Dendritic cell treated with granulocyte-macrophage colony-stimulating factor and Interleukin-4, amounts not matched to agents 40 ng/mL and 50 ng/mL, for 4 days (primary cell): Measurements from ENCODE around the gene INAFM1.
A peak's percentile ranks its signal among the peaks of the same experiment; 100 is the strongest.
"Not testable (repeated sequence)": the region's sequence is repeated elsewhere in the genome, so short reads cannot be mapped to it uniquely, and the experiment has no call there.

Source experiments
- H3K27ac Mint-ChIP-seq: one replicate; pipeline ENCODE4 v1.8.0; 2022; ENCODE audit warnings: mild to moderate bottlenecking, mixed read lengths
- H3K27me3 Mint-ChIP-seq: one replicate; pipeline ENCODE4 v1.8.0; 2022; ENCODE audit warnings: mild to moderate bottlenecking, mixed read lengths
- H3K36me3 Mint-ChIP-seq: one replicate; pipeline ENCODE4 v1.8.0; 2022; ENCODE audit warnings: low read depth, mixed read lengths
- H3K4me1 Mint-ChIP-seq: one replicate; pipeline ENCODE4 v1.8.0; 2022; ENCODE audit warnings: low read depth, mixed read lengths
- H3K4me3 Mint-ChIP-seq: one replicate; pipeline ENCODE4 v1.8.0; 2022; ENCODE audit warnings: mild to moderate bottlenecking, moderate library complexity, mixed read lengths
- H3K9me3 Mint-ChIP-seq: one replicate; pipeline ENCODE4 v1.8.0; 2022; ENCODE audit warnings: mixed read lengths
- intact Hi-C: fragments of 100-400 bp; cut with micrococcal nuclease; formaldehyde crosslinking; loops from one replicate; pipeline ENCODE4 v1.15.0; 2022

Gene INAFM1

DNA sequence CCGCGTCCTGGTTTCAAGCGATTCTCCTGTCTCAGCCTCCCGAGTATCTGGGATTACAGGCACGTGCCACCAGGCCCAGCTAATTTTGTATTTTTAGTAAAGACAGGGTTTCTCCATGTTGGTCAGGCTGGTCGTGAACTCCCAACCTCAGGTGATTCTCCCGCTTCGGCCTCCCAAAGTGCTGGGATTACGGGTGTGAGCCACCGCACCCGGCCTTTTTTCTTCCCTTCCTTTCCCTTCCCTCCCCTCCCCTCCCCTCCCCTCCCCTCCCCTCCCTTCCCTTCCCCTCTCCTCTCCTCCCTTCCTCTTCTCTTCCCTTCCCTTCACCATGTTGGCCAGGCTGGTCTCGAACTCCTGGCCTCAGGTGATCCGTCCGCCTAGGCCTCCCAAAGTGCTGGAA is 26.2 kb downstream of the INAFM1 start:
- intact Hi-C loops, H3K9me3 Mint-ChIP-seq, H3K4me3 Mint-ChIP-seq, H3K36me3 Mint-ChIP-seq: not testable (repeated sequence)
- H3K27ac Mint-ChIP-seq: peak overlapping the region; percentile 47
- peaks cover 21% of the 10 kb centered on the region for H3K27me3 Mint-ChIP-seq
- peaks cover 36% of the 10 kb centered on the region for H3K4me1 Mint-ChIP-seq

DNA sequence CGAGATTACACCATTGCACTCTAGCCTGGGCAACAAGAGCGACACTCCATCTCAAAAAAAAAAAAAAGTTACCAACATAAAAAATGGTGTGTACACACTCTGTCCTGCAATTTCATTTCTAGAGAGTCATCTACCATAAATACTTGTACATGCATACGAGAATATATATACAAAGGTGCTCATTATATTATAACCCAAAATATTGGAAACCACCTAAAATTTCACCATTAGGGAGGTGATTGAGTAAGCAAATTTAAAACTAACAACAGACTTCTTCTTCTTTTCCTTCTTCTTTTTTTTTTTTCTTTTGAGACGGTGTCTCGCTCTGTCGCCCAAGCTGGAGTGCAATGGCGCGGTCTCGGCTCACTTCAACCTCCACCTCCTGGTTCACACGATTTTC is 27.6 kb downstream of the INAFM1 start:
- intact Hi-C loops: no loop called here
- Mint-ChIP-seq H3K9me3 (no peaks in the 10 kb centered on the region), H3K4me1 (peaks cover 36% of the 10 kb centered on the region), H3K4me3 (no peak overlapping the region), H3K27ac (no peak overlapping the region), H3K36me3 (no peaks in the 10 kb centered on the region), H3K27me3 (peaks cover 18% of the 10 kb centered on the region)

GRCh38 chr19:47303966-47304365 is 29.3 kb downstream of the INAFM1 start:
- H3K27me3 Mint-ChIP-seq: peaks cover 18% of the 10 kb centered on the region
- intact Hi-C loops: no loop called here
- H3K27ac Mint-ChIP-seq: no peak overlapping the region
- no peak overlapping the region for H3K4me3 Mint-ChIP-seq
- peaks cover 42% of the 10 kb centered on the region for H3K4me1 Mint-ChIP-seq
- H3K9me3 Mint-ChIP-seq: no peaks in the 10 kb centered on the region
- no peaks in the 10 kb centered on the region for H3K36me3 Mint-ChIP-seq

GRCh38 chr19:47305309-47305751 is 30.6 kb downstream of the INAFM1 start:
- intact Hi-C loops: loop anchor here (5.0 kb wide), 1 partner anchor 42 kb away; the partner anchor contains the start of gene DHX34
- peaks cover 56% of the 10 kb centered on the region for H3K4me1 Mint-ChIP-seq

DNA sequence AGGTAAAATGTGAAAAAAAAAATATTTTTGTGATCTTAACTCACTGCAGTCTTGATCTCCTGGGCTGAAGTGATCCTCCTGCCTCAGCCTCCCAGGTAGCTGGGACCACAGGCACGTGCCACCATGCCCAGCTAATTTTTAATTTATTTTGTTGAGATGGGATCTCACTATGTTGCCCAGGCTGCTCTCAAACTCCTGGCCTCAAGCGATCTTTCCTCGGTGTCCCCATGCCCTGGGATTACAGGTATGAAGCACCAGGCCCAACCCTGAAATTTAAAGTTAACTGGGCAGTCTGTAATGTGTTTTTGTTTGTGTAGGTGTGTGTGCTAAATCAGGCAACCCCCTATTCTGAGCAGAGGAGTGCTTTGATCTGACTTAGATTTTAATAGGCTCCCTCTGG is 31.6 kb downstream of the INAFM1 start:
- Mint-ChIP-seq H3K27ac (peak overlapping the region; percentile 51), H3K36me3 (peaks cover 6% of the 10 kb centered on the region), H3K9me3 (no peaks in the 10 kb centered on the region), H3K4me3 (no peak overlapping the region), H3K4me1 (peaks cover 60% of the 10 kb centered on the region), H3K27me3 (peaks cover 13% of the 10 kb centered on the region)
- intact Hi-C loops: loop anchor here (5.0 kb wide), 1 partner anchor 41 kb away; the partner anchor contains the start of gene DHX34

More at GRCh38 chr19:47305309-47305751, 30.6 kb downstream of the INAFM1 start:
- no peaks in the 10 kb centered on the region for H3K9me3 Mint-ChIP-seq
- H3K27ac Mint-ChIP-seq: peak overlapping the region; percentile 51
- H3K27me3 Mint-ChIP-seq: peaks cover 18% of the 10 kb centered on the region
- peaks cover 6% of the 10 kb centered on the region for H3K36me3 Mint-ChIP-seq
- no peak overlapping the region for H3K4me3 Mint-ChIP-seq

GRCh38 chr19:47309038-47309437 is 34.4 kb downstream of the INAFM1 start:
- H3K4me1 Mint-ChIP-seq: peaks cover 68% of the 10 kb centered on the region
- peaks cover 21% of the 10 kb centered on the region for H3K36me3 Mint-ChIP-seq
- peaks cover 6% of the 10 kb centered on the region for H3K27me3 Mint-ChIP-seq
- no peaks in the 10 kb centered on the region for H3K9me3 Mint-ChIP-seq
- peak overlapping the region; percentile 87 for H3K27ac Mint-ChIP-seq
- intact Hi-C loops: loop anchor here (5.0 kb wide), 1 partner anchor 38 kb away; the partner anchor contains the start of gene DHX34
- H3K4me3 Mint-ChIP-seq: peak overlapping the region; percentile 89

- H3K4me3 Mint-ChIP-seq: peak within 1 kb of the TSS; percentile 89
- H3K27me3 Mint-ChIP-seq: peaks cover 2% of the 10 kb centered on the region
- peak within 1 kb of the TSS; percentile 87 for H3K27ac Mint-ChIP-seq
- H3K4me1 Mint-ChIP-seq: peaks cover 69% of the 10 kb centered on the region
- peaks cover 21% of the 10 kb centered on the region for H3K36me3 Mint-ChIP-seq
- no peaks in the 10 kb centered on the region for H3K9me3 Mint-ChIP-seq
- intact Hi-C loops: loop anchor here (5.0 kb wide), 1 partner anchor 38 kb away; the partner anchor contains the start of gene DHX34
Observed at GRCh38 chr19:47309608-47310007, 34.9 kb downstream of the INAFM1 start, which contains the start of gene C5AR1. C5AR1 (plus strand) TSS chr19:47309861; CDS start chr19:47309896, 35 bp downstream.

DNA sequence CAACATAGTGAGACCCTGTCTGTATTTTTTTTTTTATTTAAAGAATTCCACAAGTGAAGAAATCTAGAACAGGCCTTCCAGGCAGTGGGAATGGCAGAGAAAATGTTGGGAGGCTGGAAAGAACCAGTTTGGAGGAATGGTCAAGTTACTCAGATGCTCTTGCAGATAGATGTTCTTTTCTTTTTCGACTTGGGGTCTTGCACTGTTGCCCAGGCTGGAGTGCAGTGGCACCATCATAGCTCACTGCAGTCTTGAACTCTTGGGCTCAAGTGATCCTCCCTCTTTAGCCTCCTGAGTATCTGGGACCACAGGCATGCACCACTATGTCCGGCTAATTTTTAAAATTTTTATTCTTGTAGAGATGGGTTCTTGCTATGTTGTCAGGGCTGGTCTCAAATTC is 35.6 kb downstream of the INAFM1 start:
- Mint-ChIP-seq H3K27ac (peak overlapping the region; percentile 87), H3K27me3 (no peaks in the 10 kb centered on the region), H3K4me3 (peak overlapping the region; percentile 89), H3K4me1 (peaks cover 72% of the 10 kb centered on the region), H3K36me3 (peaks cover 27% of the 10 kb centered on the region), H3K9me3 (no peaks in the 10 kb centered on the region)
- intact Hi-C loops: no loop called here

- Mint-ChIP-seq H3K4me3 (peak overlapping the region; percentile 89), H3K27me3 (no peaks in the 10 kb centered on the region)
Observed at GRCh38 chr19:47310819-47311218, 36.1 kb downstream of the INAFM1 start.

GRCh38 chr19:47312366-47313006 is 37.8 kb downstream of the INAFM1 start:
- intact Hi-C loops: no loop called here
- no peaks in the 10 kb centered on the region for H3K27me3 Mint-ChIP-seq

More at GRCh38 chr19:47310819-47311218, 36.1 kb downstream of the INAFM1 start:
- H3K36me3 Mint-ChIP-seq: peaks cover 32% of the 10 kb centered on the region
- H3K9me3 Mint-ChIP-seq: no peaks in the 10 kb centered on the region
- intact Hi-C loops: no loop called here
- H3K4me1 Mint-ChIP-seq: peaks cover 74% of the 10 kb centered on the region
- peak overlapping the region; percentile 87 for H3K27ac Mint-ChIP-seq

DNA sequence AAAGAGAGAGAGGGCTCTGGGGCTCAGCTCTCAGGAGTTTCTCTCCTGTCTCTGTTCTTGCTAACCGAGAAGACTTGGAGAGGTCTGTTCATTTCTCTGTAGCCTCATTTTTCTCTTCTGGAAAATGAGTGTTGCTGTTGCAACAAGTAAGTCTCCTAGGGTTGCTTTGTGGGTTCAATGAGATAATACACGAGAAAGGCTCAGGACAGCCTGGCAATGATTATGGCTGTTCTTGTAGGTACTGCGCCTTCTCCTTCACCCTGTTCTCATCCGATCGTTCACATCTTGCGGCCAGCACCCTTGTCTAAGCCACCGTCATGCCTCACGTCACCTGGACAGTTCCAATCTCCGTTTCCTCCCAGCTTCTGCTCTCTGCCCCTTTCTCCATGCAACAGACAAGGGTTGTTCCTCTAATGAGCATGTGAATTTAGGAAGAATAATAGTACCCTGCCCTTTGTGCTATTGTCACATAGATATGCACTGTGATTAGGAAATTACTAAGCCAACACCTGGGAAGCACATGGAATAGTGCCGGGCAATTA is 39.1 kb downstream of the INAFM1 start:
- H3K4me3 Mint-ChIP-seq: no peak overlapping the region

More at GRCh38 chr19:47312366-47313006, 37.8 kb downstream of the INAFM1 start:
- Mint-ChIP-seq H3K4me3 (peak overlapping the region; percentile 32), H3K36me3 (peaks cover 46% of the 10 kb centered on the region), H3K9me3 (no peaks in the 10 kb centered on the region), H3K4me1 (peaks cover 75% of the 10 kb centered on the region), H3K27ac (peak overlapping the region; percentile 93)

DNA sequence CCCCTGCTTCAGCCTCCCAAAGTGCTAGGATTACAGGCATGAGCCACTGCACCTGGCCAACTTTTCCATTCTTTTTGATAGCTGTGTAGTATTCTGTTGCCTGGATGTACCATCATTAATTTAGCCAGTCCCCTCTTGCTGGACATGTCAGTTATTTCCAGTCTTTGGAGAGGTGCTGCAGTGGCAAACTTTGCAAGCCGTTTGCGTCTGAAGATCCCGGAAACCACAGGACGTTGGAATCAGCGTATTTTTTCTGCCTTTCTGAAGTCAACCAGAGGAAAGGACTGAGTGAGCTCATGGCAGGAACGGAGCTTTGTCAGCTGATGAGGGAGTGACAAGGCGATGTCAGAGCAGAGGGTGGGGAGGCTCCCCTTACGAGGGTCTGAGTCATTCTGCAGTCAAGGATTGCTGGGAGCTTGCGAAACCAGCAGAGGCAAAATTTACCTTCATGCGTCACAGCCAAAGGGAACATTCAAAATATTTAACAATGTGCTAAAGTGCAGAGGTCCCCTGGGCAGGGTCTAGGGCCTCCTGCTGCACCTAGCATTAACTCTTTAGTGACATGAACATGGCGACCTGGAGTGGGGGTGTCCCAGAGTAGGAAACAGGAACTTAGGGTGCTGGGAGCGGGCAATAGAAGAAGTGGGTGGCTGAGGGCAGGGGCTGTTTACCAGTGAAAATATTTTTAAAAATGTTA is 40.6 kb downstream of the INAFM1 start:
- intact Hi-C loops: loop anchor here (1.0 to 2.0 kb wide), 2 partner anchors 9 to 16 kb away; no protein-coding TSS in a partner anchor
- no peaks in the 10 kb centered on the region for H3K27me3 Mint-ChIP-seq
- peak overlapping the region; percentile 72 for H3K4me3 Mint-ChIP-seq
- peak overlapping the region; percentile 93 for H3K27ac Mint-ChIP-seq
- no peaks in the 10 kb centered on the region for H3K9me3 Mint-ChIP-seq
- peaks cover 74% of the 10 kb centered on the region for H3K4me1 Mint-ChIP-seq
- peaks cover 65% of the 10 kb centered on the region for H3K36me3 Mint-ChIP-seq

More for the DNA sequence above, 39.1 kb downstream of the INAFM1 start:
- intact Hi-C loops: loop anchor here (2.0 kb wide), 1 partner anchor 17 kb away; no protein-coding TSS in a partner anchor
- Mint-ChIP-seq H3K36me3 (peaks cover 56% of the 10 kb centered on the region), H3K4me1 (peaks cover 79% of the 10 kb centered on the region), H3K9me3 (no peaks in the 10 kb centered on the region), H3K27ac (peak overlapping the region; percentile 93), H3K27me3 (no peaks in the 10 kb centered on the region)

DNA sequence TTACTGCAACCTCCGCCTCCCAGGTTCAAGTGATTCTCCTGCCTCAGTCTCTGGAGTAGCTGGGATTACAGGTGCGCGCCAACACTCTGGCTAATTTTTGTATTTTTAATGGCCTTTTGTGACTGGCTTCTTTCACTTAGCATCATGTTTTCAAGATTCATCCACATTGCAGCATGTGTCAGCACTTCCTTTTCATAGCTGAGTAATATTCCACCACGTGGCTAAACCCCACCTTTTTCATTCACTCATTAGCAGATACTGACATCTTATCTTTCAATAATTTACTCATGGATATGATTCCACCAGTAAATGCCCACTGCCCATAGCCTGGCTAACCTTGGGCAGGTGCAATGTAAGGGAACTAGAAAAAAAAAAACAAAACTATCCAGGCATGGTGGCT is 41.8 kb downstream of the INAFM1 start:
- H3K27ac Mint-ChIP-seq: peak overlapping the region; percentile 93
- H3K4me1 Mint-ChIP-seq: peaks cover 71% of the 10 kb centered on the region
- no peaks in the 10 kb centered on the region for H3K27me3 Mint-ChIP-seq
- peaks cover 77% of the 10 kb centered on the region for H3K36me3 Mint-ChIP-seq
- no peaks in the 10 kb centered on the region for H3K9me3 Mint-ChIP-seq
- peak overlapping the region; percentile 72 for H3K4me3 Mint-ChIP-seq
- intact Hi-C loops: no loop called here
